Measurements from ENCODE around the gene NOD2. TPM values are rescaled to one million over a fixed set of nuclear protein-coding genes. Genes with fewer than 3 reads are reported as not detected.
A peak's percentile ranks its signal among the peaks of the same experiment; 100 is the strongest.

Gene NOD2
- total RNA-seq, 3 donors from 2014 or later (not counting 1 experiment from before 2014, with no cell fraction given) = 2.8 to 8.6 (median 2.9) TPM

DNA sequence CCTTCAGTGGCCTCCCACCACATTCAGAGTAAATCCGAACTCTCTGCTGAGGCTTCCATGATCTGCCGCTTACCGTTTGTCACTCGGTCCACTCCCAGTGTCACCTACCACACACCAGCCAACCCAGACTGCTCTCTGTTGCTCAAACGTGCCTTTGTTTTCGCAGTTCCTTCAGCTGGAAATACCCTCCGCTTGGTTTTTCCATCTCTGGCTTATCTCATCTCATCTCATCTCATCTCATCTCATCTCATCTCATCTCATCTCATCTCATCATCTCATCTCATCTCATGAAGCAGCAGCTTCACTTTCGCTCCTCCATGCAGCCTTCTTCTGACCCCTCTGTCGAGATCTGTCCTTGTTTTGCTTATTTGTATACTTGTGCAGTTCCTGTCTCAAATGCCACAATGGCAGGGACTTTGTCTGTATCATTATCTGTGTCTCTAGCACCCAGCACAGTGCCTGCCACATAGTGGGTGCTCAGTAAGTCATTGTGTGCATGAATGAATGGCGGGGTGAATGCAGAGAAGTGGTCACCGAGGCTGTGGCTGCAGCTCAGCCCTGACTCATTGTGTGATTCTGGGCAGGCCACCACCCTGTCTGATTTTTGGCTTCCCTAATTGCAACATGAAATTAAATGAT is 8.5 kb upstream of the NOD2 start:
- no peaks in the 10 kb centered on the region for H3K36me3 ChIP-seq (ENCODE audit: control insufficient read depth, insufficient read depth, low read length)
- H3K9me3 ChIP-seq (ENCODE audit: control insufficient read depth, insufficient read depth, low read length) = no peaks in the 10 kb centered on the region
- peak in 2 of 3 donors; percentile 14 to 67 for ATAC-seq
- Mint-ChIP-seq H3K27ac (peak overlapping the region; percentile 81 to 96), H3K27me3 (ENCODE audit: low read depth in 2 of 2) (no peaks in the 10 kb centered on the region), H3K9me3 (no peaks in the 10 kb centered on the region), H3K36me3 (no peaks in the 10 kb centered on the region), H3K4me3 (peak overlapping the region; percentile 43), H3K4me1 (peaks cover 59 to 60% of the 10 kb centered on the region in 2 donors)
- peak in 1 of 2 donors; percentile 76 for DNase-seq
- TF ChIP-seq CTCF (IDR thresholded peaks at IDR 0.05) = no peak
- H3K27me3 ChIP-seq (ENCODE audit: control insufficient read depth, insufficient read depth, low read length) = no peaks in the 10 kb centered on the region
- intact Hi-C loops (cut with micrococcal nuclease) = loop anchor here (2.0 kb wide), 2 partner anchors 14 to 18 kb away; no protein-coding TSS in a partner anchor
- 59% methylated on average over 11 of the region's 11 CpGs for WGBS (ENCODE audit: insufficient coverage)
- peak overlapping the region; percentile 91 for H3K27ac ChIP-seq (ENCODE audit: low read length)
- H3K4me3 ChIP-seq (ENCODE audit: low read length) = no peak overlapping the region
- peaks cover 71% of the 10 kb centered on the region for H3K4me1 ChIP-seq (ENCODE audit: control insufficient read depth, insufficient read depth, low read length)

DNA sequence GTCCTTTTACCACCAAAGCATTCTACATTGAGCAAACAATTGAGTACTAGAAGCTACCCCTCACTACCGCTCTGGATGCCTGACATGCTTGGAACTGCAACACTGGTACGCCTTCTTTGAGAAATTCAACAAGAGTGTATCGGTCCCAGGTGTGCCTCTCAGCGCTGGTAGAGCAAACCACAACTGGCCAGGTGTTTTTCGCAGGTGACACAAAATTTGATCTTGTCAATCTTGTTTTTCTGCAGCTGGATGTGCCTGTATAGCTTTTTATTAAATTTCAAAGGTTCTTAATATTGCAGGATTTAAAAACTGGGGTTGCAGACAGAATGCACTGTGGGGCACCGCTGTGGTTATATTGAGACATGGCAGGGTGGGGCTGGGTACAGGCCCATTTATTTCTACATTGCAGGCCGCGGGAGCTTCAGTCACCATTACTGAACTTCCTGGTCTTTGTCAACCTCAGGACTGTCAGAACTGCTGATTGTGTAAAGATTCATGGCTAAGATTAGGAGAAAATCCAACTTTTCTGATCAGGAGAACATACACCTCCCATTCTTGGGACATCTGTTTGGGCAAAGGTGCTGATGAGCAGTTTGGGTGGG is 7.8 kb upstream of the NOD2 start:
- intact Hi-C loops (cut with micrococcal nuclease) = loop anchor here (2.0 kb wide), 2 partner anchors 13 to 19 kb away; no protein-coding TSS in a partner anchor
- no peak for TF ChIP-seq CTCF (IDR thresholded peaks at IDR 0.05)
- WGBS (ENCODE audit: insufficient coverage) = 39% methylated on average over 8 of the region's 8 CpGs
- Mint-ChIP-seq H3K4me1 (peaks cover 53 to 54% of the 10 kb centered on the region in 2 donors), H3K9me3 (no peaks in the 10 kb centered on the region), H3K36me3 (no peaks in the 10 kb centered on the region), H3K27ac (peak overlapping the region; percentile 81 to 96), H3K4me3 (peak overlapping the region; percentile 43), H3K27me3 (ENCODE audit: low read depth in 2 of 2) (no peaks in the 10 kb centered on the region)
- DNase-seq = peak in 1 of 2 donors; percentile 43
- no peaks in the 10 kb centered on the region for H3K27me3 ChIP-seq (ENCODE audit: control insufficient read depth, insufficient read depth, low read length)
- no peaks in the 10 kb centered on the region for H3K9me3 ChIP-seq (ENCODE audit: control insufficient read depth, insufficient read depth, low read length)
- no peaks in the 10 kb centered on the region for H3K36me3 ChIP-seq (ENCODE audit: control insufficient read depth, insufficient read depth, low read length)
- no peak for ATAC-seq
- peaks cover 65% of the 10 kb centered on the region for H3K4me1 ChIP-seq (ENCODE audit: control insufficient read depth, insufficient read depth, low read length)
- peak overlapping the region; percentile 91 for H3K27ac ChIP-seq (ENCODE audit: low read length)
- no peak overlapping the region for H3K4me3 ChIP-seq (ENCODE audit: low read length)

DNA sequence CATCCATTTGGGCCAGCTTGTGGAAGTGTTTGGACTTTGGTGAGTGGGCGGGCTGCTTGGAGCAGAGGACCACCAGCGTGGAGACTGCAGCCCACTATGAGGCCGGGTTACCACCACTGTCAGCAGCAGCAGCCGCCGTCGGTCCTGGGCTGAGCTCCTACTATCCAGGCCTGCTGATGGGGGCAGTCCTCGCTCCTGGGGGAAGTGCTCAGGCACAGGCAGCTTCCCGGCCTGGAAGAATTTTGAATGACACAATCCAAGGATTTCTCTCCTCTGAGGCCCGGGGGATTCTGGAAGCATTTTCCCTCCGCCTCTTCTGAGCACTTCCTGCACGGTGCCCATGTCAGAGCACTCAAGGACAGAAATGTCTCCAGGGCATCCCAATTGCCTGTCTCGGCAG is 5.3 kb upstream of the NOD2 start:
- Mint-ChIP-seq H3K9me3 (no peaks in the 10 kb centered on the region), H3K36me3 (no peaks in the 10 kb centered on the region), H3K27me3 (ENCODE audit: low read depth in 2 of 2) (peaks cover 0 to 9% of the 10 kb centered on the region in 2 donors), H3K4me1 (peaks cover 44 to 45% of the 10 kb centered on the region in 2 donors), H3K4me3 (no peak overlapping the region), H3K27ac (no peak overlapping the region)
- H3K36me3 ChIP-seq (ENCODE audit: control insufficient read depth, insufficient read depth, low read length) = no peaks in the 10 kb centered on the region
- H3K4me3 ChIP-seq (ENCODE audit: low read length) = no peak overlapping the region
- no peak for TF ChIP-seq CTCF (IDR thresholded peaks at IDR 0.05)
- no peak overlapping the region for H3K27ac ChIP-seq (ENCODE audit: low read length)
- H3K9me3 ChIP-seq (ENCODE audit: control insufficient read depth, insufficient read depth, low read length) = no peaks in the 10 kb centered on the region
- ATAC-seq = no peak
- peaks cover 51% of the 10 kb centered on the region for H3K4me1 ChIP-seq (ENCODE audit: control insufficient read depth, insufficient read depth, low read length)
- no peaks in the 10 kb centered on the region for H3K27me3 ChIP-seq (ENCODE audit: control insufficient read depth, insufficient read depth, low read length)
- intact Hi-C loops (cut with micrococcal nuclease) = no loop called here
- WGBS (ENCODE audit: insufficient coverage) = 93% methylated on average over 11 of the region's 12 CpGs
- DNase-seq = no peak

Measured in natural killer cell (primary cell).